ENCODE measurements around the gene SGTA.

- TF ChIP-seq, protein P1, sequence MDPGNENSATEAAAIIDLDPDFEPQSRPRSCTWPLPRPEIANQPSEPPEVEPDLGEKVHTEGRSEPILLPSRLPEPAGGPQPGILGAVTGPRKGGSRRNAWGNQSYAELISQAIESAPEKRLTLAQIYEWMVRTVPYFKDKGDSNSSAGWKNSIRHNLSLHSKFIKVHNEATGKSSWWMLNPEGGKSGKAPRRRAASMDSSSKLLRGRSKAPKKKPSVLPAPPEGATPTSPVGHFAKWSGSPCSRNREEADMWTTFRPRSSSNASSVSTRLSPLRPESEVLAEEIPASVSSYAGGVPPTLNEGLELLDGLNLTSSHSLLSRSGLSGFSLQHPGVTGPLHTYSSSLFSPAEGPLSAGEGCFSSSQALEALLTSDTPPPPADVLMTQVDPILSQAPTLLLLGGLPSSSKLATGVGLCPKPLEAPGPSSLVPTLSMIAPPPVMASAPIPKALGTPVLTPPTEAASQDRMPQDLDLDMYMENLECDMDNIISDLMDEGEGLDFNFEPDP (CRISPR knock-in tag; conservative IDR thresholded peaks at IDR 0.05): no peak
- TF ChIP-seq, protein P2, sequence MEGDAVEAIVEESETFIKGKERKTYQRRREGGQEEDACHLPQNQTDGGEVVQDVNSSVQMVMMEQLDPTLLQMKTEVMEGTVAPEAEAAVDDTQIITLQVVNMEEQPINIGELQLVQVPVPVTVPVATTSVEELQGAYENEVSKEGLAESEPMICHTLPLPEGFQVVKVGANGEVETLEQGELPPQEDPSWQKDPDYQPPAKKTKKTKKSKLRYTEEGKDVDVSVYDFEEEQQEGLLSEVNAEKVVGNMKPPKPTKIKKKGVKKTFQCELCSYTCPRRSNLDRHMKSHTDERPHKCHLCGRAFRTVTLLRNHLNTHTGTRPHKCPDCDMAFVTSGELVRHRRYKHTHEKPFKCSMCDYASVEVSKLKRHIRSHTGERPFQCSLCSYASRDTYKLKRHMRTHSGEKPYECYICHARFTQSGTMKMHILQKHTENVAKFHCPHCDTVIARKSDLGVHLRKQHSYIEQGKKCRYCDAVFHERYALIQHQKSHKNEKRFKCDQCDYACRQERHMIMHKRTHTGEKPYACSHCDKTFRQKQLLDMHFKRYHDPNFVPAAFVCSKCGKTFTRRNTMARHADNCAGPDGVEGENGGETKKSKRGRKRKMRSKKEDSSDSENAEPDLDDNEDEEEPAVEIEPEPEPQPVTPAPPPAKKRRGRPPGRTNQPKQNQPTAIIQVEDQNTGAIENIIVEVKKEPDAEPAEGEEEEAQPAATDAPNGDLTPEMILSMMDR (CRISPR knock-in tag; IDR thresholded peaks at IDR 0.05): no peak
Observed at GRCh38 chr19:2719232-2719735, 63.8 kb downstream of the SGTA start.

Data from HepG2 (cell line).